Heart right ventricle (tissue), 16 donors: ENCODE data around the gene SNPH. TPM values are rescaled to one million over a fixed set of nuclear protein-coding genes. Genes with fewer than 3 reads are reported as not detected.

Experiments used
- ATAC-seq, 8 donors: fragments of 200-7000 bp; cut with Tn5 transposase; one replicate each; pipeline ENCODE4 v1.9.1; 2020; ENCODE audit warnings: mild to moderate bottlenecking in 8 of 8, moderate library complexity in 8 of 8, moderate number of reproducible peaks in 1 of 8
- DNase-seq, 2 donors: peaks; one replicate each; pipeline ENCODE4 v3.0.0-alpha.2; 2020
- H3K27ac ChIP-seq, 10 donors: fragments of 200-600 bp; sonication (generic) in 2 of 10; one replicate each; pipeline versions ENCODE4 v1.5.0 to v1.8.0; 2020 to 2022; ENCODE audit warnings: mild to moderate bottlenecking in 3 of 10
- H3K27me3 ChIP-seq, 7 donors: fragments of 200-600 bp; one replicate each; pipeline ENCODE4 v1.8.0; 2021 to 2022; ENCODE audit warnings: mild to moderate bottlenecking in 2 of 7
- H3K36me3 ChIP-seq, 9 donors: fragments of 200-600 bp; sonication (generic) in 1 of 9; one replicate each; pipeline versions ENCODE4 v1.5.0 to v1.8.0; 2020 to 2022; ENCODE audit warnings: mild to moderate bottlenecking in 2 of 9
- H3K4me1 ChIP-seq, 9 donors: fragments of 200-600 bp; sonication (generic) in 1 of 9; one replicate each; pipeline versions ENCODE4 v1.5.0 to v1.8.0; 2020 to 2022; ENCODE audit warnings: mild to moderate bottlenecking in 4 of 9
- H3K4me3 ChIP-seq, 10 donors: fragments of 200-600 bp; sonication (generic) in 2 of 10; one replicate each; pipeline versions ENCODE4 v1.5.0 to v1.8.0; 2020 to 2022; ENCODE audit warnings: mild to moderate bottlenecking in 7 of 10, moderate library complexity in 2 of 10
- H3K9me3 ChIP-seq, 11 donors: fragments of 200-600 bp in 10 of 11; sonication (generic) in 2 of 11; one replicate each; pipeline versions ENCODE4 v1.5.0 to v1.8.0; 2013 to 2022; ENCODE audit warnings: mild to moderate bottlenecking in 2 of 11, control low read depth in 1 of 11, moderate library complexity in 1 of 11
- WGBS, 2 donors: extraction: QIAGEN DNeasy Blood & Tissue Kit; methylation state at CpG; one replicate each; pipeline ENCODE4 v1.1.7; 2013; ENCODE audit warnings: inconsistent platforms in 1 of 2; 5-methylcytosine and 5-hydroxymethylcytosine counted together
- intact Hi-C, 10 donors: fragments of 100-400 bp; cut with DNase I; formaldehyde crosslinking; loops; one replicate each; pipeline versions ENCODE4 v1.11.1 to v1.14.2; 2022
- polyA plus RNA-seq, 2 donors: library from polyadenylated mRNA; stranded (reverse); fragments of 200-250 nt; gene quantifications; one replicate each; pipeline ENCODE4 v1.2.3, GENCODE V29; 2013
- total RNA-seq, 10 donors: library from RNA; stranded (reverse); fragmentation: NEBNext Ultra II Directional in 3 of 10; extraction: Animal tissue kit (Norgen Biotek cat#: 25700) in 3 of 10; gene quantifications; one replicate each; pipeline versions ENCODE4 v1.2.1 to v1.2.4, GENCODE V29; 2021 to 2023
- TF ChIP-seq, protein P1 (sequence below), 9 donors: fragments of 200-600 bp; sonication (generic) in 2 of 9; IDR thresholded peaks; one replicate each; pipeline versions ENCODE4 v1.5.0 to v1.8.0; 2021 to 2022; ENCODE audit warnings: antibody characterized with exemption in 9 of 9, mild to moderate bottlenecking in 5 of 9, moderate library complexity in 1 of 9
- donor health status: Arrhythmogenic right ventricular cardiomyopathy.
- donor health status: ischemic (EF 13 %, LVEDD 7.1; RV severe dilation, severe dysfunction).
- donor health status: healthy with polysubstance abuse.
- donor health status: DM: no; HTN: yes; CAD: no.
- donor health status: DM: no; HTN: no; CAD: no.
- donor health status: ischemic (EF 25% LVEDD 6.9; RV normal size, moderate dysfunction).
- donor health status: ischemic (EF 25% LVEDD 5.7; RV mildly dilated, moderate dysfunction).
- donor health status: healthy.
- donor health status: DM: yes; HTN: yes; CAD: no.
- donor health status: Ischemic cardiomyopathy.
- donor health status: ischemic (EF 35%, LVEDD 5.7; RV mildly dilated, moderate dysfunction).
- donor health status: nonischemic (EF 11% LVEDD 7.7; RV severe dilation, severe dysfunction).
- donor health status: DM: yes; HTN: yes; CAD: no.
- donor health status: PGD.
- donor health status: ischemic (EF 29% LVEDD 5.4; RV normal size, mild dysfunction).
- donor health status: nonischemic (EF 23%, LVEDD 6.1; RV moderate dilation, normal function).

Gene SNPH
- total and polyA plus RNA-seq, 12 donors: 1.5 to 14.3 (median 9.9) TPM

DNA sequence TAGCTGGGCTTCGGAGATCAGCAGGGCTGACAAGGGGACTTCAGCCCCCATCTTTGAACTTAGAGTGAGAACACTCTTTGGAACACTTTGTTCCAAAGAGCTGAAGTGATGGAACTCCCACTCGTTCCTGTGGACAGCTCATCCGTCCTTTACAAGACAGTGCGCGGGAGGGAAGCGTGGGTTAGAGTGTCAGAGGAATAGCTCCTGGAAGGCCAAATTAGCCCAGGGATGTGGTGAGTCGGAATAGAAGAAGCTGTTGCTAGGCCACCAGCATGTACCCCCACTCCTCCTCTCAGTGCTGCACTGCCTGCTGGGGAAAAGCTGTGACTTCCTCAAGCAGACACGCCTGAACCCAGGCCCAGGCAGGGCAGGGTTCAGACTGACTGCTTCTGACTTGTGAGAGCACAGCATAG lies 61.2 kb downstream of the SNPH start:
- peaks cover 24 to 92% (median 80%) of the 10 kb centered on the region in 9 donors for H3K4me1 ChIP-seq
- 49 to 63% methylated on average over 8 of the region's 8 CpGs for WGBS, 2 donors
- TF ChIP-seq, protein P1, sequence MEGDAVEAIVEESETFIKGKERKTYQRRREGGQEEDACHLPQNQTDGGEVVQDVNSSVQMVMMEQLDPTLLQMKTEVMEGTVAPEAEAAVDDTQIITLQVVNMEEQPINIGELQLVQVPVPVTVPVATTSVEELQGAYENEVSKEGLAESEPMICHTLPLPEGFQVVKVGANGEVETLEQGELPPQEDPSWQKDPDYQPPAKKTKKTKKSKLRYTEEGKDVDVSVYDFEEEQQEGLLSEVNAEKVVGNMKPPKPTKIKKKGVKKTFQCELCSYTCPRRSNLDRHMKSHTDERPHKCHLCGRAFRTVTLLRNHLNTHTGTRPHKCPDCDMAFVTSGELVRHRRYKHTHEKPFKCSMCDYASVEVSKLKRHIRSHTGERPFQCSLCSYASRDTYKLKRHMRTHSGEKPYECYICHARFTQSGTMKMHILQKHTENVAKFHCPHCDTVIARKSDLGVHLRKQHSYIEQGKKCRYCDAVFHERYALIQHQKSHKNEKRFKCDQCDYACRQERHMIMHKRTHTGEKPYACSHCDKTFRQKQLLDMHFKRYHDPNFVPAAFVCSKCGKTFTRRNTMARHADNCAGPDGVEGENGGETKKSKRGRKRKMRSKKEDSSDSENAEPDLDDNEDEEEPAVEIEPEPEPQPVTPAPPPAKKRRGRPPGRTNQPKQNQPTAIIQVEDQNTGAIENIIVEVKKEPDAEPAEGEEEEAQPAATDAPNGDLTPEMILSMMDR (IDR thresholded peaks at IDR 0.05): no peak
- peak overlapping the region; percentile 89 to 100 (median 99) for H3K27ac ChIP-seq
- no peaks in the 10 kb centered on the region for H3K9me3 ChIP-seq
- H3K36me3 ChIP-seq: peaks cover 0 to 9% (median 0%) of the 10 kb centered on the region in 9 donors
- DNase-seq (peak in 1 of 2 donors; percentile 30), ATAC-seq (peak in 1 of 8 donors; percentile 21)
- H3K4me3 ChIP-seq: no peak overlapping the region
- no peaks in the 10 kb centered on the region for H3K27me3 ChIP-seq
- intact Hi-C loops: loop anchor here in 5 of 10 donors (2.0 to 5.0 kb wide), 3 partner anchors 45 to 65 kb away; partner anchors contain the start of gene FKBP1A (in 2 of the 5)

DNA sequence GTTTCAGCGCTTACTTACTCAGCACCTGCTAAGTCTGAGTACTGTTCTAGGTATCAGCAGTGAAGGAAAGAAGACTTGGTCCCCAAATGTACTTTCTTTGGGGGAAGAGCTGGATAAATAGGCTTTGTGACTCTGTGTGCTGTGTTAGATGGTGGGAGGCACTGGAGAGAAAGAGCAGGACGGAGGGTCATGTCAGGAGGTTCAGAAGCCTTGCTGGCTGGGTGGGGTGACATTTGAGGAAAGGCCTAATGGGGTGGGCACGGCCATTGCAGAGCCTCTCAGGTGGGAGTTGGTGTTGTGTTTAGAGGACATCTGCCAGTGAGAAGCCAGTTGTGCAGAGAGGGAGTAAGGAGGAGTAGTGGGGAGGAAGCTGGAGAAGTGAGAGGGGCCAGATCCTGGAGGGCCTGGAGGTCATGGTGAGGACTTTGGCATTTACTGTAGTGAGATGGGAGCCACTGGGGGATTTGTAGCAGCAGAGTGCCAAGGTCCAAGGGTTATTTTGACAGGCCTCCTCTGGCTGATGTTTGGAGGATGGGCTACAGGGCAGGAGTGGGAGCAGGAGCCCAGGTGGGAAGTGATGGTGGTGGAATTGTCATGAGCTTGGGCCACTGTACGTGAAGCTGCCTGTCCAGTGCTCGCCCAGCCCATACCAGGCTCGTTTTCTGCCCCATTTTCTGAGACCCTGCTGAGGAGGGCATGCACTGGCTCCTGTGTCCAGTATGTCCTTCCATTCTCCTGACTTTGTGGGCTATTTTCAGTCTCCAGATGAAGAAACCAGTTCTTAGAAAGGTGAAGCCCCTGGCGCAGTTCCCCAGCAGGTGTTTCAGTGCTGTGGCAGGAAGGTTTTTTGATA lies 62.0 kb downstream of the SNPH start:
- WGBS, 2 donors: 85 to 86% methylated on average over 7 of the region's 7 CpGs
- intact Hi-C loops: loop anchor here in 5 of 10 donors (2.0 to 5.0 kb wide), 3 partner anchors 44 to 64 kb away; partner anchors contain the start of gene FKBP1A (in 2 of the 5)
- ATAC-seq: no peak
- H3K4me3 ChIP-seq: no peak overlapping the region
- peaks cover 24 to 87% (median 81%) of the 10 kb centered on the region in 9 donors for H3K4me1 ChIP-seq
- no peaks in the 10 kb centered on the region for H3K9me3 ChIP-seq
- peak in 1 of 2 donors; percentile 2 for DNase-seq
- H3K36me3 ChIP-seq: peaks cover 0 to 16% (median 0%) of the 10 kb centered on the region in 9 donors
- no peaks in the 10 kb centered on the region for H3K27me3 ChIP-seq
- H3K27ac ChIP-seq: peak overlapping the region; percentile 38 to 100 (median 99)
- TF ChIP-seq, protein P1 (IDR thresholded peaks at IDR 0.05): no peak

DNA sequence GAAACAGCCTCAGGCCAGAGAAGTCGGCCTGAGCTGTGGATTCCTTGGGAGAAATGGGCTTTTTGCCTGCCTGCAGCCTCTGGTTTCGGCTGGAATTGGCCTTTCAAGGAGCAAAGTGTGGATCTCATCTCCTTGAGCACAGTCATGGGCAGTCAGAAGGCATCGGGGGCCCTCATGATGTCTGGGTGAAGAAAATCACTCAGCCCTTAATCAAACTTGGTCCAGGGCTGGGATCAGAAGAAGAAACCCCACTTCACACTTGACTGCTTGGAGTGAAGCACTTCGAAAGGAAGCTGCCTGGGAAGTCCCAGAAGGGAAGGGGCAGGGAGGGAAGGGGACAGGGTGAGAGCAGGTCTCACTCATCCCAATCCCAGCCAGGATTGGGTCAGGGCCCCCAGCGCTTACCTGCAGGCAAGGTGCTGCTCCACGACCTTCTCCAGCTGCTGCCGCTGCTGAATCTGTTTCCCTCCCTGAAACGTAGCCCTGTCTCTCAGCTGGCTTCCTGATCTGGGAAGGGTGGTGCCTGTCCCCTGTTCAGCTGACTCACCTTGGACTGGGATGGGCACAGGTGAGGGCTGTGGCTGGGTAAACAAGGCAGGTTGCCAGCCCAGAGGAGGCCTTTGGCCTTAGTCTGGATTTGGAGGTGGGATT lies 62.7 kb downstream of the SNPH start, which contains the start of gene SDCBP2:
Gene SDCBP2, minus strand, starts transcription at position 460 of the 651 bp plus-strand sequence. CDS start 8,723 bp downstream, outside the sequence.
- H3K4me3 ChIP-seq: no peak within 1 kb of the TSS
- intact Hi-C loops: loop anchor here in 4 of 10 donors (5.0 kb wide), 2 partner anchors 43 to 63 kb away; partner anchors contain the start of gene FKBP1A (in 2 of the 4)
- 73 to 78% methylated on average over 8 of the region's 8 CpGs for WGBS, 2 donors
- no peaks in the 10 kb centered on the region for H3K27me3 ChIP-seq
- TF ChIP-seq, protein P1 (IDR thresholded peaks at IDR 0.05): no peak
- ATAC-seq (no peak), DNase-seq (peak in 1 of 2 donors; percentile 2)
- peak within 1 kb of the TSS; percentile 38 to 100 (median 99) for H3K27ac ChIP-seq
- H3K9me3 ChIP-seq: no peaks in the 10 kb centered on the region
- peaks cover 22 to 84% (median 78%) of the 10 kb centered on the region in 9 donors for H3K4me1 ChIP-seq
- peaks cover 0 to 18% (median 0%) of the 10 kb centered on the region in 9 donors for H3K36me3 ChIP-seq
